ENCODE results near the gene R3HDM1. TPM values are rescaled to one million over a fixed set of nuclear protein-coding genes. Genes with fewer than 3 reads are reported as not detected.

R3HDM1 gene
- 10 to 100 TPM in 1 of 2 donors, 1 to 10 TPM in 1; 9.3 to 51.5 TPM for total RNA-seq

- peak within 1 kb of the TSS; percentile 64 to 90 for H3K4me3 ChIP-seq
- intact Hi-C loops (cut with DNase I), result loop anchor here (2.0 to 10.0 kb wide), 3 partner anchors 209 to 617 kb away; partner anchors contain the start of genes CCNT2, RAB3GAP1 and UBXN4
- TF ChIP-seq CTCF (IDR thresholded peaks at IDR 0.05) (peak in 1 of 4 experiments; percentile 5), POLR2A (IDR thresholded peaks at IDR 0.05) (peak; percentile 29), POLR2AphosphoS5 (IDR thresholded peaks at IDR 0.05) (peak; percentile 70)
- H3K36me3 ChIP-seq, result no peaks in the 10 kb centered on the region
- DNase-seq (ENCODE audit: low spot score), result peak; percentile 100
- H3K27me3 ChIP-seq (replicated peaks; ENCODE audit: insufficient read depth), result no peaks in the 10 kb centered on the region
- no peaks in the 10 kb centered on the region for H3K9me3 ChIP-seq
- 1% methylated on average over 49 of the region's 75 CpGs for WGBS
- peak within 1 kb of the TSS; percentile 88 to 92 for H3K27ac ChIP-seq
- H3K4me1 ChIP-seq (replicated peaks), result no peaks in the 10 kb centered on the region
Measured at GRCh38 chr2:135531231-135532197, at the start of gene R3HDM1. TSS of gene R3HDM1 (plus strand) at chr2:135531484. CDS start at chr2:135604846, 73,362 bp downstream.

GRCh38 chr2:135485441-135485840 is 45.8 kb upstream of the R3HDM1 start:
- H3K27me3 ChIP-seq (replicated peaks; ENCODE audit: insufficient read depth), result no peaks in the 10 kb centered on the region
- no peaks in the 10 kb centered on the region for H3K9me3 ChIP-seq
- no peak overlapping the region for H3K27ac ChIP-seq
- intact Hi-C loops (cut with DNase I), result no loop called here
- DNase-seq (ENCODE audit: low spot score), result no peak
- no peak overlapping the region for H3K4me3 ChIP-seq
- WGBS, result 72% methylated on average over 4 of the region's 4 CpGs
- TF ChIP-seq CTCF (IDR thresholded peaks at IDR 0.05) (no peak), POLR2A (IDR thresholded peaks at IDR 0.05) (no peak), POLR2AphosphoS5 (IDR thresholded peaks at IDR 0.05) (no peak)
- H3K36me3 ChIP-seq, result no peaks in the 10 kb centered on the region
- H3K4me1 ChIP-seq (replicated peaks), result no peaks in the 10 kb centered on the region

- H3K4me3 ChIP-seq, result no peak overlapping the region
- H3K27ac ChIP-seq, result no peak overlapping the region
- no peaks in the 10 kb centered on the region for H3K27me3 ChIP-seq (replicated peaks; ENCODE audit: insufficient read depth)
- no peaks in the 10 kb centered on the region for H3K36me3 ChIP-seq
- intact Hi-C loops (cut with DNase I), result no loop called here
- H3K9me3 ChIP-seq, result no peaks in the 10 kb centered on the region
- TF ChIP-seq POLR2A (IDR thresholded peaks at IDR 0.05) (no peak), POLR2AphosphoS5 (IDR thresholded peaks at IDR 0.05) (no peak), CTCF (IDR thresholded peaks at IDR 0.05) (no peak)
- no peak for DNase-seq (ENCODE audit: low spot score)
- WGBS, result 88% methylated on average over 1 of the region's 1 CpG
- no peaks in the 10 kb centered on the region for H3K4me1 ChIP-seq (replicated peaks)
Measured at GRCh38 chr2:135490376-135490775, 40.9 kb upstream of the R3HDM1 start.

GRCh38 chr2:135494503-135494902 is 36.8 kb upstream of the R3HDM1 start:
- no peaks in the 10 kb centered on the region for H3K9me3 ChIP-seq
- 100% methylated on average over 1 of the region's 1 CpG for WGBS
- H3K27me3 ChIP-seq (replicated peaks; ENCODE audit: insufficient read depth), result no peaks in the 10 kb centered on the region
- no peaks in the 10 kb centered on the region for H3K4me1 ChIP-seq (replicated peaks)
- TF ChIP-seq CTCF (IDR thresholded peaks at IDR 0.05), result no peak
- no peak for TF ChIP-seq POLR2A (IDR thresholded peaks at IDR 0.05)
- intact Hi-C loops (cut with DNase I), result no loop called here
- no peak overlapping the region for H3K27ac ChIP-seq
- DNase-seq (ENCODE audit: low spot score), result no peak
- H3K36me3 ChIP-seq, result no peaks in the 10 kb centered on the region
- no peak overlapping the region for H3K4me3 ChIP-seq

Measured in prostate gland (tissue), 2 donors.